Measurements from ENCODE around the gene OBSL1. TPM values are rescaled to one million over a fixed set of nuclear protein-coding genes. Genes with fewer than 3 reads are reported as not detected.

The OBSL1 gene
- total and polyA plus RNA-seq, 12 donors = 108 to 310 (median 171) TPM

DNA sequence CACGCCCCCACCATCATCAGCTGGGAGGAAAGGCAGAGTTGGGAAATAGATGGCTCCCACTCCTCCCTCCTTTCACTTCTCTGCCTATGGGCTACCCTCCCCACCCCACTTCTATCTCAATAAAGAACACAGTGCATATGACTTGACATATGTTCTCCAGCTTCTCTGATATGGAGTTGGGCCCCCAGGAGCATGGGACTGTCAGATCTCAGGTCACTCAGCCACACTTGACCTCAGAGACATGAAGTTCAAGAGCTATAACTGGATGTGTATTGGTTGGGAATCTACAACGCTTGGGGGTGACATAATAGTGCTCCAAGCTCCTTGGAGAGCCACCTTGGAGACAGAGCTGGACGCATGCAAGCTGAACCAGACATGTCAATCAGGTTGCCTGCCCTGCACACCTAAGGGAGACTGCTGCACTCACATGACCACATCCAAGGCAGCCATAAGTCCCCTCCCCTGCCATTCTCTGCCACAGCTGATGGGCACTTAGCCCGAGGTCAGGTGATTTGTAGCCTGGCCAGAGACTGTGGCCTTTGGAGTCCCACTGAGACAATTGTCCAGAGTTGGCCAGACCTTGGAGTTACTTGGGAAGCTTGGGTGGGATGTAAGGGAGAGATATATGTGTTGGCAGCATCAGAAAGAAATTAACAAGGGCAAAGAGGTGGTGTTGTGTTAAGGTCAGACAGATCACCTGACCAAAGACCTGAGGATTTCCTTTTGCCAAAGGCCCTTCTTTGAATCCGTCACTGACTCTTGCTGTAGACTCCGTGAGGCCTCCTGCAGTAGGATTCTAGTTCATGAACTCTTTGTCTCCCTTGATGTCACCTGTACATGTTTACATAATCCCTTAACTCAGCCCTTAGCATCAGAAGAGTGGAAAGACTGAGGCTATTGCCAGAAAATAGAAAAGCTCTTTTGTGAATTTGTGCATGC is 4.5 kb upstream of the OBSL1 start:
- WGBS, 2 donors = 86 to 87% methylated on average over 6 of the region's 6 CpGs
- no peak for DNase-seq
- no peak for ATAC-seq
- intact Hi-C loops (cut with DNase I) = no loop called here
- H3K4me3 ChIP-seq = no peak overlapping the region
- TF ChIP-seq, protein P1, sequence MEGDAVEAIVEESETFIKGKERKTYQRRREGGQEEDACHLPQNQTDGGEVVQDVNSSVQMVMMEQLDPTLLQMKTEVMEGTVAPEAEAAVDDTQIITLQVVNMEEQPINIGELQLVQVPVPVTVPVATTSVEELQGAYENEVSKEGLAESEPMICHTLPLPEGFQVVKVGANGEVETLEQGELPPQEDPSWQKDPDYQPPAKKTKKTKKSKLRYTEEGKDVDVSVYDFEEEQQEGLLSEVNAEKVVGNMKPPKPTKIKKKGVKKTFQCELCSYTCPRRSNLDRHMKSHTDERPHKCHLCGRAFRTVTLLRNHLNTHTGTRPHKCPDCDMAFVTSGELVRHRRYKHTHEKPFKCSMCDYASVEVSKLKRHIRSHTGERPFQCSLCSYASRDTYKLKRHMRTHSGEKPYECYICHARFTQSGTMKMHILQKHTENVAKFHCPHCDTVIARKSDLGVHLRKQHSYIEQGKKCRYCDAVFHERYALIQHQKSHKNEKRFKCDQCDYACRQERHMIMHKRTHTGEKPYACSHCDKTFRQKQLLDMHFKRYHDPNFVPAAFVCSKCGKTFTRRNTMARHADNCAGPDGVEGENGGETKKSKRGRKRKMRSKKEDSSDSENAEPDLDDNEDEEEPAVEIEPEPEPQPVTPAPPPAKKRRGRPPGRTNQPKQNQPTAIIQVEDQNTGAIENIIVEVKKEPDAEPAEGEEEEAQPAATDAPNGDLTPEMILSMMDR (IDR thresholded peaks at IDR 0.05) = no peak
- no peaks in the 10 kb centered on the region for H3K36me3 ChIP-seq
- H3K27ac ChIP-seq = no peak overlapping the region
- peaks cover 0 to 26% (median 3%) of the 10 kb centered on the region in 7 donors for H3K27me3 ChIP-seq
- H3K4me1 ChIP-seq = peaks cover 0 to 26% (median 4%) of the 10 kb centered on the region in 9 donors
- H3K9me3 ChIP-seq = no peaks in the 10 kb centered on the region

DNA sequence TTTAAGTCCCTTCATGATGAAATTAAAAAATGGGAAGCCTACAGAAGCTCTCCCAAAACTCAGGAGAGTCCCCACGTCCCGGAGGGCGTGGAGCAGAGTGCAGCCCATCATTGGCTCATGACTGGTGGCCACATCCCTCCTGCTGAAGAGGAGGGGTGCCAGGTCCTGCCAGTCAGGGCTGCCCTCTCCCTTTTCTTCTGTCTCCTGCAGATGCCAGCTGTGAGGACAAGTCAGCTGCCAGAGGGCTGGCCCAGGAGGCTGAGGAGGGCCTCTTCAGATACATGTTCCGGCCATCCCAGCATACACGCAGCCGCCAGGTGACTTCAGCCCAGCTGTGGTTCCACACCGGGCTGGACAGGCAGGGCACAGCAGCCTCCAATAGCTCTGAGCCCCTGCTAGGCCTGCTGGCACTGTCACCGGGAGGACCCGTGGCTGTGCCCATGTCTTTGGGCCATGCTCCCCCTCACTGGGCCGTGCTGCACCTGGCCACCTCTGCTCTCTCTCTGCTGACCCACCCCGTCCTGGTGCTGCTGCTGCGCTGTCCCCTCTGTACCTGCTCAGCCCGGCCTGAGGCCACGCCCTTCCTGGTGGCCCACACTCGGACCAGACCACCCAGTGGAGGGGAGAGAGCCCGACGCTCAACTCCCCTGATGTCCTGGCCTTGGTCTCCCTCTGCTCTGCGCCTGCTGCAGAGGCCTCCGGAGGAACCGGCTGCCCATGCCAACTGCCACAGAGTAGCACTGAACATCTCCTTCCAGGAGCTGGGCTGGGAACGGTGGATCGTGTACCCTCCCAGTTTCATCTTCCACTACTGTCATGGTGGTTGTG is 3.4 kb upstream of the OBSL1 start:
- Histone ChIP-seq H3K36me3 (peaks cover 0 to under 1% (median 0%) of the 10 kb centered on the region in 9 donors), H3K9me3 (no peaks in the 10 kb centered on the region), H3K4me3 (no peak overlapping the region), H3K4me1 (peaks cover 2 to 33% (median 10%) of the 10 kb centered on the region in 9 donors), H3K27me3 (peaks cover 0 to 36% (median 3%) of the 10 kb centered on the region in 7 donors), H3K27ac (peak overlapping the region in 3 of 10 donors; percentile 15 to 51 (median 23))
- TF ChIP-seq, protein P1 (IDR thresholded peaks at IDR 0.05) = no peak
- WGBS, 2 donors = 81 to 87% methylated on average over 22 of the region's 22 CpGs
- intact Hi-C loops (cut with DNase I) = loop anchor here in 2 of 10 donors (5.0 kb wide), 3 partner anchors 48 to 68 kb away; partner anchors contain the start of gene SLC4A3 (in 1 of the 2)
- DNase-seq (no peak), ATAC-seq (peak in 2 of 8 donors; percentile 2 to 14)

DNA sequence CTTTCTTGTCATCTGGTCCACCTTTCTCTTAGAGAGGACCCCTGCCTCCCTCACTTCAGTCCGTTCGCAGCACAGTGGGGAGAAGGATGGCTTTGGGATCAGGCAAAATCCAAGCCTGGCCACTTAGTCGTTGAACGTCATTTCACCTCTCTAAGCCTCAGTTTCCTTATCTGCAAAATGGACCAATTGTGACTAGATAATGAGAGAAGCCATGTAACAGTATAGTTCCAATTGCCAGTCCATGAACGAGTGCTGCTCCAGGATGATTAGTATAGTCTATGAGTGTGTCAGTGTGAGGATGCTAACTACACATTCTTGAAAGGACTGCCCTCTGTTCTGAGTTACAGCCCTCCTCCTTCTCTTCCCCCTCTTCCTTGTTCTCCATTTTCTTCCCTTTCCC is 1.8 kb upstream of the OBSL1 start:
- Histone ChIP-seq H3K27me3 (peaks cover 0 to 46% (median 3%) of the 10 kb centered on the region in 7 donors), H3K27ac (peak overlapping the region in 1 of 10 donors; percentile 95)
- 69 to 76% methylated on average over 5 of the region's 5 CpGs for WGBS, 2 donors

More for the DNA sequence above, 1.8 kb upstream of the OBSL1 start:
- intact Hi-C loops (cut with DNase I) = loop anchor here in 2 of 10 donors (5.0 kb wide), 3 partner anchors 49 to 69 kb away; partner anchors contain the start of gene SLC4A3 (in 1 of the 2)
- no peak overlapping the region for H3K4me3 ChIP-seq
- no peaks in the 10 kb centered on the region for H3K9me3 ChIP-seq
- TF ChIP-seq, protein P1 (IDR thresholded peaks at IDR 0.05) = no peak
- DNase-seq = no peak
- peaks cover 2 to 46% (median 13%) of the 10 kb centered on the region in 9 donors for H3K4me1 ChIP-seq
- ATAC-seq = no peak
- H3K36me3 ChIP-seq = peaks cover 0 to 10% (median 0%) of the 10 kb centered on the region in 9 donors
